NCI-H146 treated with DMSO at 0.1 percent for 48 hours (cell line): ENCODE data around the gene PDX1.
"Not testable (repeated sequence)": the region's sequence is repeated elsewhere in the genome, so short reads cannot be mapped to it uniquely, and the experiment has no call there.

Experiments
- DNase-seq: peaks from one replicate; lab custom pipeline; 2025; ENCODE audit not compliant: unreplicated experiment; lab: John Stamatoyannopoulos, UW

PDX1 gene

DNA sequence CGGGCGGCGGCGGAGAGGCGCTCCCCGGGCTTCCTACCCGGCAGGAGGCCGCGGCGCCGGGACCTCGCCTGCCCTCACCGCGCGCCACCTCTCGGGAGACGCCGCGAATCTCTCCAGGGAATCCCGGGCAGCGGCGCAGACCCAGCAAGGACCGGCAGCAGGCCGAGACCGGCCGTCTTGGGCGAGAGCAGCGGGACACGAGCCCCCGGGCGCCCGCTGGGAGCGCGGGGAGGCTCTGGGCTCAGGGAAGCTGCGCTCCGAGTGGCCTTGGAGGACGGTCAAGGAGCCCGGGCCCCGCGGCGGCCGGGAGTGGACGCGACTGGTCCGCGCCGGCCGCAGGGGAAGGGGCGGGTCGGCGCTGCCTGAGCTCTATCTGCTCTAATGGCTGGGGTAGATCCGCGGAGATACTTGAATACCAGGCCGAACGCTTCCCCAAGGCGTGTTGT, 34.6 kb downstream of the PDX1 start:
- DNase-seq = no peak

DNA sequence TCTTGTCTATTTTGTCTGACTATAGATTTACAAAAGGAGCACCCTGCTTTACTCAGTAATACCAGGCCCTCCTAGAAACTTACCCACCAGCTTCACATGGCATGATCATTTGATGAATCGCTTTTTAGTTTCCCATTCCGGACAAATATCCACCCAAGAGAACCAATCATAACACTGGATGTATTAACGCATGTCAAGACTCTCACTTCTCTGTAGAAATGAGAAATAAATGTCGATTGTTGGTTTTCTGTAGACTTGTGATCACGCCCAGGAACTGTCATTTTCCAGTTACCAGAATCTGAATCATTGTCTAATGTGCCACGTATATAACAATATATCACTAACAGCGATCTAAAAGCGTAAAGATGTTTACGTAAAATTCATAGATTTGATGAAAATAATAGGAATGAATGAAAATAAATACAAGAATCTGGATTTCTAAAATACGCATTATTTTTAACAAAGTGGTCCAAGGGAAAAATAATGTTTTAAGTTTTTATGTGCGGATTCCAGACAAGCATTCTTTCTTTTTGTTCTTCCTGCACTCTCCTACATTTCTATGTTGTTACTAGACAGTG, 35.3 kb downstream of the PDX1 start:
- DNase-seq = no peak

DNA sequence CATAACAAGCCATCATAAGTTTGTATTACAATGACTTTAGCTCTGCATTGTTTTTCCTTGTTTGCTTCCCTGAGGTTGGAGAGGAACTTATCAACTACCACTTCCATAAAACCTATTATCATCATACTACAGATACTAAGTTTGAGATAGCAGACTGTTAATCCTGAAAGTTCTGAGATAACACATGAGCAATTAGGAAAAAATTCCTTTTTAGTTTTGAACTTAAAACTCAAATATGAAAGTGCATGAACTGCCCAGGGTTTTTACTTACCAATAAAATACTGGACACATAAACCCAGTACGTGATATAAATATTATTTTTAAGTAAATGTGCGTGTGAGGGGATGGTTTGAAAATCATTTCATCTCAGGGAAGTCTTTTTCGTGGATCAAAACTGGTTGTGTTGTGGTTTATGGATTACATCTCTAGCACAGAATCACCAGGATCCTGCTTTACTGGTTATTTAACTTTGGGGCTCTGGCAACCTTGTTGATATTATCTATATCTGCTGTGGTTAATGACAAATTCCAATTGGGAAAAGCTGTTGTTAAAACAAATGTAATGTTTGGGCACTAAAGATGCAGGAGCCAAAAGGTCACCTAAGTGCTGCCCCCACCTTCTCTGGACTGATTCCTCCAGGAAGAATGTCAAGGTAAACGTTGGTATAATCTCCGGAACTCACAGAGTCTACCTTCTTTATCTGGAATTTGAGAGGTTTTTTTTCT, 36.9 kb downstream of the PDX1 start:
- DNase-seq = no peak

DNA sequence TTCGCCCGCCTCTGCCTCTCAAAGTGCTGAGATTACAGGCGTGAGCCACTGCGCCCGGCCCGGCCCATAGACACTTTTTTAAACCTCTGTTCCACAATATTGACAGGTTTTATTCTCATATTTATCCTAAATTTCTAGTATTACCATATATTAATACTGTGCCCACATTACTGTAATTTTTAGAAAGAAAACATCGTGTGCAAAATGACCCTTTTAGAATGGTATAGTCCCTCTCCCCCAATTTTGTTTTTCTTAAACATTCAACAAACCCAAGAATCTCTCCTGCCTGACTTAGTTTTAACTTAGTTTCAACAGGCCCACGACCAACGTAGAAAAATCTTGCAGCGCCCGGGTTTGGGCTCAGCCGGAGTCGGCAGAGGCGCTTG, 40.2 kb downstream of the PDX1 start:
- DNase-seq = no peak

DNA sequence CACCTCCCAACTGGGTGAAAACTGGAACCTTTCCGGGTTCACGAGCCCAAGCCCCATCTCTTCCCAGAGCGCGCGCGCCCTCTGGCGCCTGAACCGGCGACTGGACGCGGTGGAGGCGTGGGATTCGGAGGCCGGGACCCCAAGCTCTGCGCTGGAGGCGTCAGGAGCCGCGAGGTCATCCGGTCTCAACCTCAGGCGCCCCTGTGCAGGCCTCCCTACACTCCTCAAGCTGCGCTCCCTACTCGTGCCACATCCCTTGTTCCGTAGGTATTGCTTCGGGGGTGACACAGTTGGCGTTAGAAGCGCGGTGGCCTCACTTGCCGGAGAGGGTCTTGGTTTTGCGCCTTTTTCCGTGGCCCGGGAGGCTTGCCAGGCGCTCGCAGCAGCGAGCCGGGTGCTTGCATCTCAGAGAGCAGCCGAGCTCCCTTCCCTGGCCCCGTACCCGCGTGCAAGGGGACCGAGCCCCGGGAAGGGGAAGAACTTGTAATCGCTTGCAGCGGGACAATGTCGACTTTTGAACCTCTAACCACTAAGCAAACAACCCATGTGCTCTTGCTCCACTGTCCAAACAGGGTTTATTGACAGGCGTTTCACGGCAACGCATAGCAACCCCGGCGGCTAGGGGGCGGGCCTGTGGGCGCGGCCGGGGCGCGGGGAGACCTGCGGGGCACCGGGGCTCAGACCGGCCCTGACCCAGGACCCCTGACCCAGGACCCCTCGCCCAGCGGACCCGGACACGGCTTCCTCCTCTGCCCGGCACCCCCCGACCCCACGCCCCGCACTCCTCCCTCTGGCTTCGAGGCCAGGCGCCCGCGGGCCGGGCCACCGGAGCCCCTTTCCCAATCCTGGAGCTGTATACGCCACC, 40.8 kb downstream of the PDX1 start:
- DNase-seq = no peak

DNA sequence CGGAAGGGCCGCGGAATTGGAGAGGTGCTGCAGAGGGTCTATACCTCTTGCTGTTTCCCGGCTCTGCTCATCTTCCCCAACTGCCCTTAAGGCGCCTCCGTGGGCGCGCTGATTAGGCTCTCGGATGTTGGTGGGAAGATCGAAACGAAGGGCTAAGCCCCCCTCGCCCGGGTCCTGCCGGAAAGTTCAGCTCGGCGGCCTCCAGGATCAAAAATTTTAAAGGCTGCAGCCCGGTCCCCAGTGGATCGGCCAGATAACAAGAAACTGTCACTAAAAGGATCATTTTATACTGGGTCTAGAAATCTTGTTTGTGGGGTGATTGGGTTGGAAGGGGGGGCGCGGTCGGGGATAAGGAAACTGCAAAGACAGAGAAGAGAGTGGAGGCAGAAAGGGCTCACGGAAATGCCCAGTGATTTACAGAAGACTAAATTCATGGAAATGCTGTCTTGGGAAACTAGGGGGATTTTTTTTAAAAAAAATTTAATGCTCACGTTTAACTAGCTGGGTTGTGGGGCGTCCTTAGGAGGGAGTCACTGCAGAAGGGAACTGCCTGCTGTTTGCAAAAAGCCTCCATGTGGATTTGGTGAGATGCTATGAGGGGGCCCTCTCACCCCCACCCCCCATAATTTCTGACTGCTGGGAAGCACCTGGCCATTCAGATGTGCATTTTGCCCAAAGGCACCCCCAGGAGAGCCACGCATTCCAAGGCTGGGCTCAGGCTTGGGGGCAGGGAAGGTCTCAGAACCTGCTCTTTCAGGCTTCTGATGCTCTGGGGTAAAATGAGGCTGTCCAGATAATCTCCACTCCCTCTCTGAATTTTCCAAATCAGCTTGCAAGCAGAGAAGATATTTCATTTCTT, 41.7 kb downstream of the PDX1 start:
- DNase-seq = no peak

DNA sequence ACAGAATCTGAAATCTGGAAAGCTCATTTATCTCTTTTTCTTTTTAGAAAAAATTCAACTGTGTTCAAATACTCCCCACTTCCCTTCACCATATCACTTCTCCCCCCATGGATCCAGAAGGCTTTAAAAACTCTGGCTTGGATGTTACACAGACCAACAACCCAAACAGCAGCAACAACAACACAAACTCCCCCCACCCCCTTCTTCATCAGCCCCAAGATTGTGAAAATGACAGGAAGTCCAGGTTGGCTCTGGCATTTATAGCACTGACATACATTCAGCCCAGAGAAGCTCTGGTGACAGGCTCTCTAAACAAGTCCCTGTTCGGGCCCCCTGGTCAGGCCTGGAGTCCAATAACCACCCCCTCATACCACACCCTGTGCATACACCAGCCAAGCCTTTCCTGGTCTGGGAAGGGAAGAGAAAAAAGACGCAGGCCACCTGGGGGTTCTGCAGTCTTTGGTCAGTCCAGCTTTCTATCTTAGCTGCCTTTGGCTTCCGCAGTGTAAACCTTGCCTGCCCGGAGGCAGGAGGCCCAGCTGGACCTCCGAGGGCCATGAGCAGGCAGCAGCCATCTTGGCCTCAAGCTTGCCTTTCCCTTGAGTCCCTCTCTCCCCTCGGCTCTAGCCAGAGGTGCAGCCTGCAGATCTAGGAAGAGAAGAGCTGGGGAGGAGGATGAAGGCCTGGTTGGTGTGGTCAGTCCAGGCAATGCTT, 42.5 kb downstream of the PDX1 start:
- DNase-seq = no peak

DNA sequence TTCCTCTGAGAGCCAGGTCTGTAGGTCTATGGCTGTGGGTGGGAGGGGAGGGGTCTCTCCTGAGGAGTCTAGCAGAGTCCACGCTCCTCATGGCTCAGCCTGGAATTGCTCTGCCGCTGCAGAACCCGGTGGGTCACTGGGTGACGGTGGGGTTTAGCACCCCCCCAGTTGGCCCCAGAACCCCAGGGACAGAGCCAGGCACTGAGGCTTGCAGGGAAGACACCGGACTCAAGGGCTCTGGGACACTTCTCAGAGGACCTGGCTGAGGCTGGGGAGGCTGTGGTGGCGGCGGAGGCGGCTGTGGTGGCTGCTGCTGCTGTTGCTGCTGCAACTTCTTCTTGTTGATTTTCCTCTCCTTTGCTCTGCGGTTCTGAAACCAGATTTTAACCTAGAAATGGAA, 43.2 kb downstream of the PDX1 start:
- no peak for DNase-seq

DNA sequence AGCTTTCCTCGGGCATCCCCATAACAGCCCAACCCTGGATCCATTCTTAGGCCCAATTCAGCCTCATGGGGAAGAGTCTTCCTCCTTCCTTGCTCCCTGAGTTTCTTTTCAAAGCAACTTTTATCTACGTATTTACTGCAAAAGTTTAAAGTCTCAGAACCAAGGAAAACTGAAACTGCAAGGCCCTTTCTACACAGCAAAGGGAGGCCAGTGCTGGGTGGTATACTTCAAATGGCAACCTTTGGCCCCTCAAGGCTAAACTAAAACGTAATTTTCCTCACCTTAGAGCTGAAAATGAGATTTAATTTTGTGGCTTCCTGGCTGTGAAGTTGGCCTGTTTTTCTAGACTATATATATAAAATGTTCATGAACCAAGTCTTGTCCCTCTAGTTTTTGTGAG, 43.7 kb downstream of the PDX1 start:
- no peak for DNase-seq

DNA sequence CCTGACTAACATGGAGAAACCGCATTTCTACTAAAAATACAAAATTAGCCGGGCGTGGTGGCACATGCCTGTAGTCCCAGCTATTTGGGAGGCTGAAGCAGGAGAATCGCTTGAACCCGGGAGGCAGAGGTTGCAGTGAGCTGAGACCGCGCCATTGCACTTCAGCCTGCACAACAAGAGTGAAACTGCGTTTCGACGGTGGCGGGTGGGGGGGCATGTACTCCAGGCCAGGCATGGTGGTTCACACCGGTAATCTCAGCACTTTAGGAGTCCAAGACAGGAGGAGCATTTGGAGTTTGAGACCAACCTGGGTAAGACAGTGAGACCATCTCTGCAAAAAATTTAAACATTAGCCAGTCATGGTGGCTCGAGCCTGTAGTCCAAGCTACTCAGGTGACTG, 44.4 kb downstream of the PDX1 start:
- DNase-seq = not testable (repeated sequence)

DNA sequence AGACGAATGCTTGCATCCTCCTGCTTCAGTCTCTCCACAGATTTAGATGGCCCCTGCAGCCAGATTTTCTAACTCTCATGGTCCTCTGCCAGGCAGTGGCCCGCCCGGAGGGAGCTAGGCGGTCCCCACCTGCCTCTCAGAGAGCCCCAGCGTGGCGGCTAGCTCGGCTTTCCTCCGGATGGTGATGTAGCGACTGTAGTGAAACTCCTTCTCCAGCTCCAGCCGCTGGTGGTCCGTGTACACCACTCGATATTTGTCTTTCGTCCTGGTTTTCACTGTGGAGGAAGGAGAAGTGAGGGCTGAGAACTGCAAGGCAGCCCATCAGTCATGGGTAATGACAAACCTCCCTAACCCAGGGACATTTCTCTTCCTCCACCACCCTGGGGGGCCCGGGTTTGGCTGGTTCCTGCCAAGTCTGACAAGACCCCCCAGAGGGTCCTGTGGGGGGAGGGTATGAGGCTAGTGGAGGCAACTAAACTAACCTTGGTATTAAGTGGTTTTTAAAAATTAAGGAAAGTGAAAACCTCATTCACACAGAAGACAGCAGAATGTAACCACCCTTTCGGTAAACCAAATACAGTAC, 45.0 kb downstream of the PDX1 start:
- DNase-seq = no peak

DNA sequence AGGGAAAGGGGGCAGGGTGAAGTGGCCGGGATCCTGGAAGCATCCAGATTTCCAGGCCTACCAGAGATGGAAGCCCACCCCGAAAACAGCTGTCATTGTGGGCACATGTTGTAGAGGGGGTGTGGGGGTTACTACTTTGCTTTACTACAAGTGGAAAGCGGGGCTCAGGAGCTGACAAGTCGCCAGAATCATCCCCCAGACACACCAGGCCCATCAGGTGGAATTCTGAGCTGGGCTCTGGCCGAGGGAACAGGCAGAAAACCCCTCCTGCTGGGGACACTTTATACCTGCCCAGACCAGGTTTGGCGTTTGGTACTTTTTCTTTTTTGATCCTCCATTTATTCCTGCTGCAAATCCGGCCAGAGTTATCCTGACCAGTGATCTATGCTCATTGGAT, 45.5 kb downstream of the PDX1 start:
- DNase-seq = no peak

DNA sequence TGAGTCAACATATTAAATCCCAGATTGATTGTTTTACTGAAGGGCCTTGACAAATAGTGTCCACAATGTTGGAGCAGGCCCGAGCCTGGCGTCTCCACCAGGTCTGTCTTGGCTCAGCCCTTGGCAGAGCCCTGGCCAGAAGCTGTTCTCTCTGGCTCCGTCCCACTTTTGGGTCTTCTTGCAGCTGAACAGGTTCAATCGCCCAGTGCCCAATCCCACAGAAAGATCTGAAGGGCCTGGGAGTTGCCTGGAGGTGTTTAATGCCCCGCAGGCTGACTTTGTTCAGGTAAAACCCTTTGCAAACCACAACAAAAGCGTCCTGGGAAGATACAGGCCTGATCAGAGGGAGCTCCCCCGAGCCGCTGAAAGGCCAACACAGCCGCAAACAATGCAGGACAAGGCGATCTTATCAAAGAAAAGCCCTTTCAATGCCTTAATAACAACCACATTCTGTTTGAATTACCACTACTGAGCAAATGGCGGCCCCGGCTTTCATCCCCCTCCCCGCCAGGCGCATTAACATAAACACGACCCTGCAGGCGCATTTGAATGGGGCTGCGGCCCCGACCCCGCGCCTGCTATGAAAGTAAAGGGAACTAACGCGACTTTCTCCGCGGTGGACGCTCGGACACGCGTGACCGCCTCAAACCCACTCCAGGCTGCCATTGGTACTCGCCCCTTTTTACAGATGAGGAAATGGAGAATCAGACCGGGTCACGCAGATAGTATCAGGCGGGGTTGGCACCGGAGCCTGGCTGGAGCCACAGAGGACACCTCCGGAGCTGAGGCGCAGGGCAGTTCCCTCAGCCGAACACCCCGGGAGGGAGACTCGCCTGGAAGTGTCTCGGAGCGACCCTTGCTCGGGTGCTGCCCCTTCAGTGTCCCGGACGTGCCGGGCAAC, 46.2 kb downstream of the PDX1 start:
- DNase-seq = no peak

DNA sequence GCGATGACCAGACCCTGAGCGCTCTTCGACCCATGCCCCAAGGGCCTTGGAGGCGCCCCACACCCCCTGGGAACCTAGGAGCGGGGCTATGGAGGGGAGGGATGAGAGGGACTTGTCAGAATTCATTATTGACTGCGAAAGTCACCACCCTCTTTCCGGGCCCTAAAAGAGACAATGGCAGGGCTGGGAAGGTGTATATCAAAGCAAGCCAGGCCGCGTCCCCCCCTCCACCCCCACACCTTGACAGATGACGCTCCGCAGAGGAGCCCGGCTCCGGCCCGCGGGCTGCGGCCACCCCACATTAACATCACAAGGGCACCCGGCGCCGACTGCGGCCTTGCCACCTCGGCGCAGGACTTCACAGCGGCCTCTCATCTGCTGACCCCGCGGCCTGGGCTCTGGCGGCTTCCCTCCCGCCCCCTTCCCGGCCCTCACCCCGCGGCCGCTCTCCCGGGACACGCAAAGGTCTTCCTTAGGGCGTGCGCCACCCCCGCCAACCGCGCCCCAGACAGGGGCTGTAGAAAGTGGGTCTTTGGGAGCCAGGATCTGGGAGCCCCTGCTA, 46.9 kb downstream of the PDX1 start:
- no peak for DNase-seq

DNA sequence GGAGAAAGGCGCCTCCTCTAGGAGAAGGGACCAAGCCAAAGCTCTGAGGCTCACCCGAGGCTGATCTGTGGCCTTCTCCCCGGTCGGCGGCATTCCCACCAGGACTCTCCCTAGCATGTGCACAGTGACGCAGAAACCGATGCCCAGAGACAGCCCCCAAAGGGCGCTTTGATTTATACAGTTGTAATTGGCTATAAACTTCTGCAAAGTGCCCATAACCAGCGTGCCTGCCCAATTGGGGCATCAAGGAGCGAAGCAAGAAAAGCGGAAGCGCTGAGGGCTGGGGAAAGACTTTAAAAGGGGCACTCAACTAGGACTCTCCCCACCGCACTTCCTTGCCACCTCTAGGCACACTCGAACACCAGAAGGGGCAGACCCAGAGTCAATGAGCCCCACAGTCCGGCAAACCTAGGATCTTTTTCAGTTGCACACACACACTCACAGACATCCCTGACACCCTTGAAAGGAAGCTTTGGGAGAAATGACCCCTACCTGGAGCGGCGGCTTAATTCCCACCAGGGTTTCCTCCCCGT, 47.5 kb downstream of the PDX1 start:
- DNase-seq = no peak

DNA sequence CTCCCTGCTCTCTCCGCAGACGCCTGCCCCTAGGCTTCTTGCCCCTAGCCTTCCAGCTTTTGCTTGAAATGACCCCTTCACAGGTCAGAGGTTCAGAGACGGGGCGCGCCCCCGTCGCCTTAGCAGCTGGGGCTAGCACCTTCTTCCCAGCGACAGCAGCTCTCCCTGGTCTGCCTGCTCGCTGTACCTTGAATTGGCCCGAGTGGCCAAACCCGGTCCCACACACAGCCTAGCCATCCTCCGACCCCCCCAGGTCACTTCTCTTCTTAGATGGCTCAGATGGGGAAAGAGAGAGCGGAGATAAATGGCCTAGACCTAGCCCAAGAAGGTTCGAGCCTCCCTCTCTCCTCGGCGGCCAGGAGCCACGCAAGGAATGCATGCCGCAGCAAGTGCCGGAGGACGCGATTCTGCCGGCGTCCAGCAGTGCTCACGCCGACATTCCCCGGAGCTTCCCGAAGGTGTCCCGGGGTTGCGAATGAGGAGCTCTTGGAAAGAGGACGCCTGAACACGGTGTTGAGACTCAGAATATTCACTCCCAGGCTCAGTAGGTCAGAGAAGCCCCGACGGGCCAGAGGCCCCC, 48.0 kb downstream of the PDX1 start:
- DNase-seq = no peak

DNA sequence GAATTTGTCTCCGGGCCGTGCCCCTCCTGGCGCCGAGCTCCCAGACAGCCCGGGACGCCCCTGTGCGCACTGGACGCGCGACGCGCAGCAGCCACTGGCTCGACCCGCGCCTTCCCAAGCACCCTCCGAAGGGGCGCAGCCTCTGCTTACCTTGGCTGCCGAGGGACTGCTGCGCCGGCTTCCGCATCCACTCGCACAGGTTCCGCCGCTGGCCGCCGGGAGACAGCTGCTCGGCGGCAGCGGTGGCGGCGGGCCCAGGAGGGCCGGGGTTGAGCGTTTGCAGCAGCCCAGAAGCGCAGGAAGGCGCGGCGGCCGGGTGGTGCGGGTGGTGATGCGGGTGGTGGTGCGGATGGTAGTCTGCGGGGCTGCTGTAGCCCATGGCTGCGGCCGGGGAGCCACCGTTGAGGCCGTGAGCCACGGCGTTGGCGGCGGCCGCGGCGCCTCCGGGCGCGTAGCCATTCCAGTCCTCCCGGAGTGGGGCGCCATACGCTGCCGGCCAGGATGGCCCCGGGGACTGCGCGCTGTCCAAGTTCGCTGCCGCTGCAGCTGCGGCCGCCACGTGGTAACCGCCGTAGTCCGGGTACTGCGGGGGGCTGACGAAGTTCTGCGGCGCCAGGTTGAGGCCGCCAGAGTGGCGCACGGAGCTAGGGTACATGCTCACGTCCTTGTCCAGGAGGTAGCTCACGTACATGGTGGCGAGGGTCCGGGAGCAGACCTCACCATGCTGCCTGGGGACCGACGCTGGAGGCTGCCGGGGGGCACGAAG, 48.7 kb downstream of the PDX1 start:
- no peak for DNase-seq
